ENCODE measurements around the gene APCDD1.

- TF ChIP-seq TCF12 (IDR thresholded peaks at IDR 0.05; ENCODE audit: low read depth): no peak
- TF ChIP-seq MAX (IDR thresholded peaks at IDR 0.05): no peak
- no peak for TF ChIP-seq TEAD4 (IDR thresholded peaks at IDR 0.05)
Observed at GRCh38 chr18:10437837-10438236, 16.6 kb upstream of the APCDD1 start.

Data from Ishikawa (cell line).